ENCODE results near the gene CEBPE. TPM values are rescaled to one million over a fixed set of nuclear protein-coding genes. Genes with fewer than 3 reads are reported as not detected.

Gene CEBPE
- total and polyA plus RNA-seq, 7 donors = 0.28 to 0.68 TPM; not detected in 5

DNA sequence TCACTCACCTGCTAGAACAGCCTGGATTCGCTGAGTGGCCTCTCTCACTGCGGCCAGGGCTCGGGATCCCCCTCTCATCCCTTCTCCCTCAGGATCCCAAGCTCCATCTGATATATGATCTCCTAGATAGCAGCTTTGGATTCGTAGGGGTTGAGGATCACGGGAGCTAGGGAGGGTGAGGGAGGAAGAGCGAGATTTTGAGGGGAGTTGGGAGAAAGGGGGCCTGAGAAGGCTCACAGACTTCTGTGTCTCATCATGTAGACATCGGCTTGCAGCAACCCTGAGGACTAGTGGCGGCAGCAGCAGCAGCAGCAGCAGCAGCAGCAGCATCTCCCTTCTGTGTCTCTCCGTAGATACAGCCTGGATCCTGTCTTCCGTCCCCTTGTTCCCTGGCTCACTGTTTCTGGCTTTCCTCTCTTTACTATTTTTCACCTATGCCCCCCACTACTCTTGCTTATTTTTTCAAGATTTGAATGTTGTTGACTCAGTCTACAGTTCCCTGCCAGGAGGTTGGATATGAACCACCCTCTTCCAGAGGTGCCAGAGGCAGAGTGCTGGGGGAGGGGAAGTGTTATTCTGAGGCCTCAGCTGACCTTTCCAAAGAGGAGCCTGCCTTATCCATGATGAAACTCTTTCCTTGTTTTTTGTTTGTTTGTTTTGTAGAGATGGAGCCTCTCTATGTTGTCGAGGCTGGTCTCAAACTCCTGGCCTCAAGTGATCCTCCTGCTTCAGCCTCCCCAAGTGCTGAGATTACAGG lies 14.3 kb downstream of the CEBPE start, which contains the start of gene CIROP:
Gene CIROP, minus strand, starts transcription at position 399 of the 757 bp plus-strand sequence. Its CDS starts 69 bp downstream, at position 330.
- Histone ChIP-seq H3K36me3 (no peaks in the 10 kb centered on the region), H3K4me3 (peak within 1 kb of the TSS in 1 of 4 donors; percentile 0), H3K9me3 (no peaks in the 10 kb centered on the region), H3K27ac (peak within 1 kb of the TSS in 1 of 4 donors; percentile 15), H3K27me3 (no peaks in the 10 kb centered on the region), H3K4me1 (peaks cover 0 to 11% (median 10%) of the 10 kb centered on the region in 4 donors)
- TF ChIP-seq POLR2A (IDR thresholded peaks at IDR 0.05) = no peak
- no peak for TF ChIP-seq EP300 (IDR thresholded peaks at IDR 0.05)
- no peak for TF ChIP-seq POLR2AphosphoS5 (IDR thresholded peaks at IDR 0.05)
- TF ChIP-seq, protein P1, sequence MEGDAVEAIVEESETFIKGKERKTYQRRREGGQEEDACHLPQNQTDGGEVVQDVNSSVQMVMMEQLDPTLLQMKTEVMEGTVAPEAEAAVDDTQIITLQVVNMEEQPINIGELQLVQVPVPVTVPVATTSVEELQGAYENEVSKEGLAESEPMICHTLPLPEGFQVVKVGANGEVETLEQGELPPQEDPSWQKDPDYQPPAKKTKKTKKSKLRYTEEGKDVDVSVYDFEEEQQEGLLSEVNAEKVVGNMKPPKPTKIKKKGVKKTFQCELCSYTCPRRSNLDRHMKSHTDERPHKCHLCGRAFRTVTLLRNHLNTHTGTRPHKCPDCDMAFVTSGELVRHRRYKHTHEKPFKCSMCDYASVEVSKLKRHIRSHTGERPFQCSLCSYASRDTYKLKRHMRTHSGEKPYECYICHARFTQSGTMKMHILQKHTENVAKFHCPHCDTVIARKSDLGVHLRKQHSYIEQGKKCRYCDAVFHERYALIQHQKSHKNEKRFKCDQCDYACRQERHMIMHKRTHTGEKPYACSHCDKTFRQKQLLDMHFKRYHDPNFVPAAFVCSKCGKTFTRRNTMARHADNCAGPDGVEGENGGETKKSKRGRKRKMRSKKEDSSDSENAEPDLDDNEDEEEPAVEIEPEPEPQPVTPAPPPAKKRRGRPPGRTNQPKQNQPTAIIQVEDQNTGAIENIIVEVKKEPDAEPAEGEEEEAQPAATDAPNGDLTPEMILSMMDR (IDR thresholded peaks at IDR 0.05) = no peak
- peak; percentile 50 for DNase-seq
- intact Hi-C loops (cut with DNase I) = no loop called here
- WGBS, 2 donors = 80 to 82% methylated on average over 11 of the region's 11 CpGs

DNA sequence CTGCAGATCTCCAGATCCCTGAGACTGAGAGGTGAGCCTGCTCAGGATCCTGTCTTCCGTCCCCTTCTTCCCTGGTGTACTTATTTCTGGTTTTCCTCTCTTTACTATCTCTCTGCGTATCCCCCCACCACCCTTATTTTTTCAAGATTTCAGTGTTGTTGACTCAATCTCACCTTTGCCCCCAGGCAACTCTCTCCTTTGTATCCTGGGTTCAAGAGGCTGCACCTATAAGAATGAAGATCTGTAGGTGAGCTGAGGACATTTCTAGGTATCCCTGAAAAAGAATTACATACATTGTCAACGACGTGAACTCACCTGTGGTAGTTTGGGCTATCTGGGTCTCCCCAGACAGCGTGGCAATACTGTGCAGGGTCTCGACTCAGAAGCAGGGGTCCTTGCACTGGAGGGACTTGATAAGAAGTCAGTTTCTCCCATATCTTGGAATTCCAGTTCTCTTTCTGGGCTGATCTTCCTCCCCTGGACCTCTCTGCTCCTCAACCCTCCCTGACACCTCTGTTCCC lies 14.9 kb downstream of the CEBPE start:
- H3K27me3 ChIP-seq = no peaks in the 10 kb centered on the region
- no peak for DNase-seq
- peak overlapping the region in 1 of 4 donors; percentile 0 for H3K4me3 ChIP-seq
- H3K9me3 ChIP-seq = no peaks in the 10 kb centered on the region
- TF ChIP-seq, protein P1 (IDR thresholded peaks at IDR 0.05) = no peak
- TF ChIP-seq EP300 (IDR thresholded peaks at IDR 0.05) (no peak), POLR2A (IDR thresholded peaks at IDR 0.05) (no peak), POLR2AphosphoS5 (IDR thresholded peaks at IDR 0.05) (no peak)
- peaks cover 0 to 14% (median 10%) of the 10 kb centered on the region in 4 donors for H3K4me1 ChIP-seq
- WGBS, 2 donors = 83 to 86% methylated on average over 6 of the region's 6 CpGs
- peaks cover 0 to 5% (median 0%) of the 10 kb centered on the region in 4 donors for H3K36me3 ChIP-seq
- H3K27ac ChIP-seq = peak overlapping the region in 1 of 4 donors; percentile 15
- intact Hi-C loops (cut with DNase I) = no loop called here

DNA sequence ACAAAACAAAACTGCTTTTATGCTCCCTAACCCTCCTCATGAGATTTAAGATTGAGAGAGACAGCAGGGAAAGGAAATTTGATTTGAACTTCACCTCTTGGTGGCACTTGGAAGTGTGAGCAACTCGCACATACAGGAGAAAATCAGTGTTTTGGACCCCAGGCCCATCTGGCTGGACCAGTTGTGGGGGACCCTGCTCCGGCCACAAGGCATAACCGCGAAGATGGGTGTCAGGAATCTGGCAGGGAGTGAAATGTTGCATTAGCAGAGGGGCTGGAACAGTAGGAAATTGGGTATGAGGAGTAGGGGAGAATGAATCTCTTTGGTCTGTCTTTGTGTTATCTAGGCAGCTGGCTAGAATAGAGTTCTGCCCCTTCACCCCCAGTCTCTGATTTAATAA lies 15.5 kb downstream of the CEBPE start:
- H3K36me3 ChIP-seq = peaks cover 0 to 10% (median 3%) of the 10 kb centered on the region in 4 donors
- no peak overlapping the region for H3K4me3 ChIP-seq
- no peaks in the 10 kb centered on the region for H3K27me3 ChIP-seq
- intact Hi-C loops (cut with DNase I) = no loop called here
- 93% methylated on average over 4 of the region's 4 CpGs for WGBS, 2 donors
- H3K27ac ChIP-seq = no peak overlapping the region
- TF ChIP-seq EP300 (IDR thresholded peaks at IDR 0.05) (no peak), POLR2AphosphoS5 (IDR thresholded peaks at IDR 0.05) (no peak), POLR2A (IDR thresholded peaks at IDR 0.05) (no peak)
- DNase-seq = no peak
- no peaks in the 10 kb centered on the region for H3K9me3 ChIP-seq
- peaks cover 0 to 14% (median 10%) of the 10 kb centered on the region in 4 donors for H3K4me1 ChIP-seq

DNA sequence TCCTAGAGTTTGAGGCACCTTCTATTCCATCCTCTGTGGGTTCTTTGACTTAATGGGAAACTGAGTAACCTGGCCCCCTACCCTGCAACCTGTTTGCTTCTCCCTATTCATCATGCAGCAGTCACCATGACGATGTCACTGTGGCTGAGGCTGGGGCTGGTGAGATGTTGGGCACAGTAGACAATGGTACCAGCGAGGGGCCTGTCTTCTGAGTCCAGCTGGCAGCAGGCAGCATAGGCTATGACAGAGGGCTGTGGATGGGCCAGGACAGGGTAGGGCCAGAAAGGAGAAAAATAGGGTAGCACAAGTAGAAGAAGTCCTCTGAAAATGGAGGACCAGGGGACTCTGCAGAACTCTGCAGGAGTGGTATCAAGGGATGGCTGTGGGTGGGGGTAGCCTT lies 16.3 kb downstream of the CEBPE start:
- intact Hi-C loops (cut with DNase I) = no loop called here
- no peaks in the 10 kb centered on the region for H3K27me3 ChIP-seq
- no peaks in the 10 kb centered on the region for H3K9me3 ChIP-seq

More for the DNA sequence above, 16.3 kb downstream of the CEBPE start:
- Histone ChIP-seq H3K4me1 (peaks cover 0 to 15% (median 11%) of the 10 kb centered on the region in 4 donors), H3K4me3 (no peak overlapping the region), H3K27ac (no peak overlapping the region), H3K36me3 (peaks cover 0 to 18% (median 9%) of the 10 kb centered on the region in 4 donors)
- WGBS, 2 donors = 91 to 92% methylated on average over 2 of the region's 2 CpGs
- peak; percentile 45 for DNase-seq
- TF ChIP-seq EP300 (IDR thresholded peaks at IDR 0.05) (no peak), POLR2A (IDR thresholded peaks at IDR 0.05) (no peak), POLR2AphosphoS5 (IDR thresholded peaks at IDR 0.05) (no peak)
- TF ChIP-seq, protein P1 (IDR thresholded peaks at IDR 0.05) = no peak

All from sigmoid colon (tissue), 7 donors.